ENCODE results near the gene ZFR.

DNA sequence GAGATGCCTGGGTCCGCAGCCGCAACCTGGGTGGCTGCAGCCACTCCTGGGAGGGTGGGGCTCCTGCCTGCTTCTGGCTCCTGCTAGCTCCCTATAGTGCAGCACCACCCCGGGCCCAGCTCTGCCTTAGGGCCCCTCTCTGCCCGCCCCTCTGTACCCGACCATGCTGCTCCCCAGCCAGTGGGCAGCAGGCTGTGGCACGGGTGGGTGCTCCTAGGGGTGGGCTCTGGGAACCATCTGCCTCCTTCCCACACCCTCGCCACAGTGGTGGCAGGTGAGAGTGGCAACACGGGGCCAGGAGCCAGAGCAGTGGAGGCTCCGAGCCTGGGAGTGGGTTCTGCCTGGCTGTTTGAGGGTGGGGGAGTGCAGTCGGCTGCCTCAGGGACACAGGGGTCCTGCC, 124.0 kb downstream of the ZFR start:
- TF ChIP-seq EZH2phosphoT487 (IDR thresholded peaks at IDR 0.05; ENCODE audit: borderline replicate concordance, low read depth) = no peak
- TF ChIP-seq EP300 (IDR thresholded peaks at IDR 0.05; ENCODE audit: borderline replicate concordance in 1 of 2, low read depth in 1 of 2, low read length in 1 of 2) = no peak
- TF ChIP-seq, protein P1, sequence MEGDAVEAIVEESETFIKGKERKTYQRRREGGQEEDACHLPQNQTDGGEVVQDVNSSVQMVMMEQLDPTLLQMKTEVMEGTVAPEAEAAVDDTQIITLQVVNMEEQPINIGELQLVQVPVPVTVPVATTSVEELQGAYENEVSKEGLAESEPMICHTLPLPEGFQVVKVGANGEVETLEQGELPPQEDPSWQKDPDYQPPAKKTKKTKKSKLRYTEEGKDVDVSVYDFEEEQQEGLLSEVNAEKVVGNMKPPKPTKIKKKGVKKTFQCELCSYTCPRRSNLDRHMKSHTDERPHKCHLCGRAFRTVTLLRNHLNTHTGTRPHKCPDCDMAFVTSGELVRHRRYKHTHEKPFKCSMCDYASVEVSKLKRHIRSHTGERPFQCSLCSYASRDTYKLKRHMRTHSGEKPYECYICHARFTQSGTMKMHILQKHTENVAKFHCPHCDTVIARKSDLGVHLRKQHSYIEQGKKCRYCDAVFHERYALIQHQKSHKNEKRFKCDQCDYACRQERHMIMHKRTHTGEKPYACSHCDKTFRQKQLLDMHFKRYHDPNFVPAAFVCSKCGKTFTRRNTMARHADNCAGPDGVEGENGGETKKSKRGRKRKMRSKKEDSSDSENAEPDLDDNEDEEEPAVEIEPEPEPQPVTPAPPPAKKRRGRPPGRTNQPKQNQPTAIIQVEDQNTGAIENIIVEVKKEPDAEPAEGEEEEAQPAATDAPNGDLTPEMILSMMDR (IDR thresholded peaks at IDR 0.05) = no peak
- TF ChIP-seq, protein P2, sequence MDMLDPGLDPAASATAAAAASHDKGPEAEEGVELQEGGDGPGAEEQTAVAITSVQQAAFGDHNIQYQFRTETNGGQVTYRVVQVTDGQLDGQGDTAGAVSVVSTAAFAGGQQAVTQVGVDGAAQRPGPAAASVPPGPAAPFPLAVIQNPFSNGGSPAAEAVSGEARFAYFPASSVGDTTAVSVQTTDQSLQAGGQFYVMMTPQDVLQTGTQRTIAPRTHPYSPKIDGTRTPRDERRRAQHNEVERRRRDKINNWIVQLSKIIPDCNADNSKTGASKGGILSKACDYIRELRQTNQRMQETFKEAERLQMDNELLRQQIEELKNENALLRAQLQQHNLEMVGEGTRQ (IDR thresholded peaks at IDR 0.05; ENCODE audit: borderline replicate concordance, low read depth, low read length) = no peak
- TF ChIP-seq MXI1 (IDR thresholded peaks at IDR 0.05; ENCODE audit: low read depth, low read length) = no peak
- TF ChIP-seq, protein P3, sequence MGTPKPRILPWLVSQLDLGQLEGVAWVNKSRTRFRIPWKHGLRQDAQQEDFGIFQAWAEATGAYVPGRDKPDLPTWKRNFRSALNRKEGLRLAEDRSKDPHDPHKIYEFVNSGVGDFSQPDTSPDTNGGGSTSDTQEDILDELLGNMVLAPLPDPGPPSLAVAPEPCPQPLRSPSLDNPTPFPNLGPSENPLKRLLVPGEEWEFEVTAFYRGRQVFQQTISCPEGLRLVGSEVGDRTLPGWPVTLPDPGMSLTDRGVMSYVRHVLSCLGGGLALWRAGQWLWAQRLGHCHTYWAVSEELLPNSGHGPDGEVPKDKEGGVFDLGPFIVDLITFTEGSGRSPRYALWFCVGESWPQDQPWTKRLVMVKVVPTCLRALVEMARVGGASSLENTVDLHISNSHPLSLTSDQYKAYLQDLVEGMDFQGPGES (IDR thresholded peaks at IDR 0.05; ENCODE audit: low read depth, low read length) = no peak
- TF ChIP-seq, protein P4, sequence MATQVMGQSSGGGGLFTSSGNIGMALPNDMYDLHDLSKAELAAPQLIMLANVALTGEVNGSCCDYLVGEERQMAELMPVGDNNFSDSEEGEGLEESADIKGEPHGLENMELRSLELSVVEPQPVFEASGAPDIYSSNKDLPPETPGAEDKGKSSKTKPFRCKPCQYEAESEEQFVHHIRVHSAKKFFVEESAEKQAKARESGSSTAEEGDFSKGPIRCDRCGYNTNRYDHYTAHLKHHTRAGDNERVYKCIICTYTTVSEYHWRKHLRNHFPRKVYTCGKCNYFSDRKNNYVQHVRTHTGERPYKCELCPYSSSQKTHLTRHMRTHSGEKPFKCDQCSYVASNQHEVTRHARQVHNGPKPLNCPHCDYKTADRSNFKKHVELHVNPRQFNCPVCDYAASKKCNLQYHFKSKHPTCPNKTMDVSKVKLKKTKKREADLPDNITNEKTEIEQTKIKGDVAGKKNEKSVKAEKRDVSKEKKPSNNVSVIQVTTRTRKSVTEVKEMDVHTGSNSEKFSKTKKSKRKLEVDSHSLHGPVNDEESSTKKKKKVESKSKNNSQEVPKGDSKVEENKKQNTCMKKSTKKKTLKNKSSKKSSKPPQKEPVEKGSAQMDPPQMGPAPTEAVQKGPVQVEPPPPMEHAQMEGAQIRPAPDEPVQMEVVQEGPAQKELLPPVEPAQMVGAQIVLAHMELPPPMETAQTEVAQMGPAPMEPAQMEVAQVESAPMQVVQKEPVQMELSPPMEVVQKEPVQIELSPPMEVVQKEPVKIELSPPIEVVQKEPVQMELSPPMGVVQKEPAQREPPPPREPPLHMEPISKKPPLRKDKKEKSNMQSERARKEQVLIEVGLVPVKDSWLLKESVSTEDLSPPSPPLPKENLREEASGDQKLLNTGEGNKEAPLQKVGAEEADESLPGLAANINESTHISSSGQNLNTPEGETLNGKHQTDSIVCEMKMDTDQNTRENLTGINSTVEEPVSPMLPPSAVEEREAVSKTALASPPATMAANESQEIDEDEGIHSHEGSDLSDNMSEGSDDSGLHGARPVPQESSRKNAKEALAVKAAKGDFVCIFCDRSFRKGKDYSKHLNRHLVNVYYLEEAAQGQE (IDR thresholded peaks at IDR 0.05; ENCODE audit: low read depth, low read length) = no peak
- TF ChIP-seq TAF1 (IDR thresholded peaks at IDR 0.05; ENCODE audit: borderline replicate concordance, low read depth, low read length) = no peak
- TF ChIP-seq, protein P5, sequence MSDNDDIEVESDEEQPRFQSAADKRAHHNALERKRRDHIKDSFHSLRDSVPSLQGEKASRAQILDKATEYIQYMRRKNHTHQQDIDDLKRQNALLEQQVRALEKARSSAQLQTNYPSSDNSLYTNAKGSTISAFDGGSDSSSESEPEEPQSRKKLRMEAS (IDR thresholded peaks at IDR 0.05; ENCODE audit: low read depth) = no peak
